AG09309 (cell line): ENCODE results near the gene DCANP1.

Experiments
- DNase-seq: peaks from one replicate; pipeline ENCODE4 v3.0.0-alpha.2; 2010; ENCODE audit warnings: low read depth
- H3K4me3 ChIP-seq: 2 replicates; pipeline ENCODE4 v1.5.1; 2011; ENCODE audit warnings: mild to moderate bottlenecking, low read depth, low read length, moderate library complexity; ENCODE audit not compliant: control insufficient read depth
- TF ChIP-seq, protein P1 (sequence below): IDR thresholded peaks from 2 replicates; pipeline ENCODE4 v1.5.1; 2011; ENCODE audit warnings: mild to moderate bottlenecking, low read depth, low read length, inconsistent platforms; ENCODE audit not compliant: insufficient read depth, control insufficient read depth; ENCODE audit errors: missing control alignments

Gene DCANP1

GRCh38 chr5:135480511-135480910 is 33.4 kb upstream of the DCANP1 start:
- TF ChIP-seq, protein P1, sequence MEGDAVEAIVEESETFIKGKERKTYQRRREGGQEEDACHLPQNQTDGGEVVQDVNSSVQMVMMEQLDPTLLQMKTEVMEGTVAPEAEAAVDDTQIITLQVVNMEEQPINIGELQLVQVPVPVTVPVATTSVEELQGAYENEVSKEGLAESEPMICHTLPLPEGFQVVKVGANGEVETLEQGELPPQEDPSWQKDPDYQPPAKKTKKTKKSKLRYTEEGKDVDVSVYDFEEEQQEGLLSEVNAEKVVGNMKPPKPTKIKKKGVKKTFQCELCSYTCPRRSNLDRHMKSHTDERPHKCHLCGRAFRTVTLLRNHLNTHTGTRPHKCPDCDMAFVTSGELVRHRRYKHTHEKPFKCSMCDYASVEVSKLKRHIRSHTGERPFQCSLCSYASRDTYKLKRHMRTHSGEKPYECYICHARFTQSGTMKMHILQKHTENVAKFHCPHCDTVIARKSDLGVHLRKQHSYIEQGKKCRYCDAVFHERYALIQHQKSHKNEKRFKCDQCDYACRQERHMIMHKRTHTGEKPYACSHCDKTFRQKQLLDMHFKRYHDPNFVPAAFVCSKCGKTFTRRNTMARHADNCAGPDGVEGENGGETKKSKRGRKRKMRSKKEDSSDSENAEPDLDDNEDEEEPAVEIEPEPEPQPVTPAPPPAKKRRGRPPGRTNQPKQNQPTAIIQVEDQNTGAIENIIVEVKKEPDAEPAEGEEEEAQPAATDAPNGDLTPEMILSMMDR: no peak
- no peak for DNase-seq
- H3K4me3 ChIP-seq: no peak overlapping the region

GRCh38 chr5:135478938-135479337 is 31.8 kb upstream of the DCANP1 start:
- no peak overlapping the region for H3K4me3 ChIP-seq
- DNase-seq: no peak
- TF ChIP-seq, protein P1: no peak

- TF ChIP-seq, protein P1: no peak
- DNase-seq: no peak
- no peak overlapping the region for H3K4me3 ChIP-seq
Observed at GRCh38 chr5:135477613-135478066, 30.5 kb upstream of the DCANP1 start.

DNA sequence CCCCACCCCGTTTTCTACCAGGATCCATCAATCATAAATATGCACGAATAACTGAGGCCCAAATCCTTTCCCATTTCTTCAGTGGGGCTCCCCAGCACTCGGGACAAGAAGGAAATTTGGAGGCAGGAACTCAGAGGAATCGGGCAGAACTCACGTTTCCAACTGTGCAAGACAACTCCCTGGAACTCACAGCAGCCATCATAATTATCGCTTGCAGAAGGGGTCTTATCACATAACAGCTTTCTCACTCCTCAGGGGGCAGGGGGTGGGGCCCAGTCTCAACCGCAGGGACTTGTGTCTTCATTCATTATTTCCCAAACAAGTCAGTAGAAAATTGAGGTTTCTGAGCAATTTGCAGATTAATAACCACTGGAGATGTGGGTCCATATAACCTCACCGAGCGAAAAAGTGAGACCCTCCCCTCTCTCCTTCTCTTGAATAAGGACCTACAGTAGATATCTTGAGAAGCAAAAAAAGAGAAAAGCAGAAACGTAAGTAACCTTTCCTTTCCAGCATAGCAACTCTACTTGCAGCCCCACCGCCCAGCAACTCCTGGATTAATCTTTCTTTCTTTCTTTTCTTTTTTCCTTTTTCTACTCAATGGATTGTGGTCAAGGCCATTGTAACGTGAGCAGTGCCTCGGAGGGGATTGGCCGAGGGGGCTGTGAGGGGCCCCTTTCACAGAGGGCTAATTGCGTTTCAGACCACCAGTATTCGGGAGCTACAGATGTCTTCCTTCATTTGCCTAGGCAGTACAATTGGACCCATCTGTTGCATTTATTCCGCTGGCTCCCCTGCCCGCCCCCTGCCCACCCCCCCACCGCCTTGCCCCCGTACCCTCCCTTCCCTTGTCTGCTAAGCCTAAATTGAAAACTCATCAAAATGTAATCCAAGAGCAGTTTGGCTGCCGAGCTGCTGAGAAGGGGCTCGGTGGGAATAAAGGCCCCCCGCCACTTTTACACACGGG is 29.8 kb upstream of the DCANP1 start:
- TF ChIP-seq, protein P1: no peak
- no peak for DNase-seq
- H3K4me3 ChIP-seq: no peak overlapping the region

- TF ChIP-seq, protein P1: no peak
- H3K4me3 ChIP-seq: no peak overlapping the region
- no peak for DNase-seq
Observed at GRCh38 chr5:135473956-135474670, 27.0 kb upstream of the DCANP1 start.

GRCh38 chr5:135472141-135472540 is 25.0 kb upstream of the DCANP1 start:
- no peak for DNase-seq
- TF ChIP-seq, protein P1: no peak
- H3K4me3 ChIP-seq: no peak overlapping the region
